Brain microvascular endothelial cell (primary cell): ENCODE results near the gene MSL2.

Source experiments
- DNase-seq: peaks from one replicate; pipeline ENCODE4 v3.0.0-alpha.2; 2020
- H3K27ac ChIP-seq: fragments of 250-450 bp; sonication (Bioruptor Pico); 2 replicates; pipeline ENCODE4 v1.5.1; 2020; ENCODE audit warnings: mild to moderate bottlenecking, moderate library complexity
- H3K27me3 ChIP-seq: fragments of 250-450 bp; sonication (Bioruptor Pico); replicated peaks from 2 replicates; pipeline ENCODE4 v1.5.1; 2020; ENCODE audit warnings: mild to moderate bottlenecking
- H3K36me3 ChIP-seq: fragments of 250-450 bp; sonication (Bioruptor Pico); replicated peaks from 2 replicates; pipeline ENCODE4 v1.5.1; 2020; ENCODE audit warnings: mild to moderate bottlenecking
- H3K4me3 ChIP-seq: 2 replicates; pipeline ENCODE4 v1.5.1; 2011; ENCODE audit warnings: low read depth, mild to moderate bottlenecking, control low read depth, low read length, moderate library complexity
- in situ Hi-C: cut with HindIII; loops from 2 replicates; pipeline ENCODE4 v1.10.0; 2017; ENCODE audit warnings: low sequenced_read_pairs, low pct_ligation_motif_present
- TF ChIP-seq, protein P1 (sequence below): IDR thresholded peaks from 2 replicates; pipeline ENCODE4 v1.5.1; 2011; ENCODE audit warnings: low read depth, mild to moderate bottlenecking, moderate library complexity, low read length, control low read depth, inconsistent platforms; ENCODE audit errors: missing control alignments

MSL2 gene

DNA sequence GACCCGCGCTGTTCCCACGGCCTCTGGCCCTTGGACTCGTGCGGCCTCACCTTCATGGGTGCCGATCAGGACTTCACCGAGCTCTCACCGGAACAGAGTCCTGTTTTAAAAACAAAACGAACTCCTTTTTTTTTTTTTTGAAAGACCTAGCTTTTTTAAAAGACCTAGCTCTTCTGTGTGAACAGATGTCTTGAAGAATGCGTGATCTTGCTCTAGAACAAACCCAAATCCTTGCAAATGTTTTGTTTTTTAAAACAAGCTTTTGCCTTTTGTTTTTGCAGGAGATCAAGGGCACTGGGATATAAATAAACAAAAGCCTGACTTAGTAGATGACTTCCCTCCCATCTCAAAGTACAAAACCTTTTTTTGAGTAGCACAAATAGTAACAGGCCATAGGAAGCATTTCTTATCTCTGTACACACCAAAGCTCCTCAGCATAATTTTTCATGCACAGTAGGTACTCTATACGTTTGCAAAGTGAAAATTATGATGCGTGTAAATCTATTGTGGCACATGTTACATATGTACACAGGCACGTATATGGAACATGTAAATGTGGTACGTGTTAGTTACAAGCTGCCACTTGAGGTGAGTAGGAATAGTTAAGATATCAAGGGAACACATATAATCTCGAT lies 1.1 kb upstream of the MSL2 start:
- H3K27ac ChIP-seq, result peak overlapping the region; percentile 98
- no peak for DNase-seq
- no peaks in the 10 kb centered on the region for H3K36me3 ChIP-seq
- TF ChIP-seq, protein P1, sequence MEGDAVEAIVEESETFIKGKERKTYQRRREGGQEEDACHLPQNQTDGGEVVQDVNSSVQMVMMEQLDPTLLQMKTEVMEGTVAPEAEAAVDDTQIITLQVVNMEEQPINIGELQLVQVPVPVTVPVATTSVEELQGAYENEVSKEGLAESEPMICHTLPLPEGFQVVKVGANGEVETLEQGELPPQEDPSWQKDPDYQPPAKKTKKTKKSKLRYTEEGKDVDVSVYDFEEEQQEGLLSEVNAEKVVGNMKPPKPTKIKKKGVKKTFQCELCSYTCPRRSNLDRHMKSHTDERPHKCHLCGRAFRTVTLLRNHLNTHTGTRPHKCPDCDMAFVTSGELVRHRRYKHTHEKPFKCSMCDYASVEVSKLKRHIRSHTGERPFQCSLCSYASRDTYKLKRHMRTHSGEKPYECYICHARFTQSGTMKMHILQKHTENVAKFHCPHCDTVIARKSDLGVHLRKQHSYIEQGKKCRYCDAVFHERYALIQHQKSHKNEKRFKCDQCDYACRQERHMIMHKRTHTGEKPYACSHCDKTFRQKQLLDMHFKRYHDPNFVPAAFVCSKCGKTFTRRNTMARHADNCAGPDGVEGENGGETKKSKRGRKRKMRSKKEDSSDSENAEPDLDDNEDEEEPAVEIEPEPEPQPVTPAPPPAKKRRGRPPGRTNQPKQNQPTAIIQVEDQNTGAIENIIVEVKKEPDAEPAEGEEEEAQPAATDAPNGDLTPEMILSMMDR, result no peak
- in situ Hi-C loops, result no loop called here
- no peaks in the 10 kb centered on the region for H3K27me3 ChIP-seq
- H3K4me3 ChIP-seq, result peak overlapping the region; percentile 73

DNA sequence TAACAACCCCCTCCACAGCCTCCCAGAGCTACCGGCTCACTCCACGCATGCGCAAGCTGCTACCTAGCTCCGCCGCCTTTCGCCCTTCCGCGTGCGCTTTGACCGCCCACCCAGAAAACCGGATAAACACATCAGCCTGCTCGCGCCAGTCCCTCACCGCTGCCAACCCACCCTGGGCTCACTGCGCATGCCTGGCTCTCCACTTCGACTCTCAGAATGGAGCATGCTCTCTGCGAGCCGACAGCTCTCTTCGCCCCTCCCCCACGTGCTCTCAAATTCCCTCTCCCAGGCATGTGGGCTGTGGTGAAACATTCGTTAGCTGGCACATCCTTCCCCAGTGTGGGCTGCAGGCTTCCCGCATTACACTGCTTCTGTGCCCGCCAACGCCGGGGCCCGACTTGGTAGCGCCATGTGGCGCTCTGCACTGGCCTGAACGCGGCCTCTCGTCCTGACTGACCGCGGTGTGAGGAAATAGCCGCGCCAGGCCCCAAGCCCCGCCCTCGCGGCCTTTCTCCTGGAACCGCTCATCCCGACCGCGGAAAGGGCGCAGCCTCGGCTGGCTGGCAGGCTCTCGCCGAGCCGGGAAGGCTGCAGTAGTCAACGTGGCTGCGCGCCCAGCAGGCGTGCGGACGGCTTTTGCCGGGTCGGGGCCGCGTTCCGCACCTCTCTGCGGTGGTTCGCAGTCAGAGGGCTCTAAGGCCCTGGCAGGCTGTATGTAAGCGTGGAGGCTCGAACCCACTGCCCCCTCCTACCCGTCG lies 445 bp upstream of the MSL2 start:
- DNase-seq, result peak; percentile 99
- Histone ChIP-seq H3K27ac (peak overlapping the region; percentile 98), H3K27me3 (no peaks in the 10 kb centered on the region), H3K36me3 (no peaks in the 10 kb centered on the region), H3K4me3 (peak overlapping the region; percentile 73)
- TF ChIP-seq, protein P1, result no peak
- in situ Hi-C loops, result no loop called here

DNA sequence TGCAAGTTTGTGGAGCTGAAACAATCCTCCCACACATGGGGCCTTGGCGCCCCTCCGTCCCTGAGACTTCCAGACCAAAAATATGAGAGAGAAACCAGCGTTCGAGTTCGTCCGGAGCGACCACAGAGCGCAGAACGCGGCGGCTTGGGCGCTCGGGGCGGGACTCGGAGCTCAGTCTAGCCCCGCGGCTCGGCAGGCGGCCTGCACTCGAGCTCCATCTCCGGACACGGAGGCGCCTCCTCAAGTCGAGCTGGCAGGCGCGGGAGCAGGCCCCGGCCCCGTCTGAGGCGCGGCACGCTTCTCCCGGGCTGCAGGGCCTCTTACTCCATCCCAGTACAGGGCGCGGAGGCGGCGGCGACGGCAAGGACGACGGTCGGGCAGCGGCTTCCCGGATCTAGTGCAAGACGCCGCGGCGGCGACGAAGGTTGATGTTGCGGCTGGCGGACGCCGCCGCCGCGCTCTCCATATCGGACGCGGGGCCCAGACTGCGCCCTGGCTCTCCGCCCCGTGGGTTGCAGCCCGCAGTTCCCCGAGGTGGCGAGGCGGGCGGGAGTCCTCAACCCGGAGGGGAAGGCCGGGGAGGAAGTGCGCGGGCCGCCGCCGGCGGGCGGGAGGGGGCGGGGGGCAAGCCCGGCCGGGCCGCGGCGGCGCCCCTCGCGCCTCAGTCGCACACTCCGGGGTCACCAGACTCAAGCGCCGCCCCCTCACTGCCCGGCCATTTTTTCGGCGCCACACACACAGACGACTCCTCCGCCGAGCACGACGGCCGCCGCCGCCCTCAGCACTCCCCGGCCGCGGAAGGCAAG lies 674 bp downstream of the MSL2 start:
- no peaks in the 10 kb centered on the region for H3K27me3 ChIP-seq
- H3K4me3 ChIP-seq, result peak overlapping the region; percentile 73
- peak overlapping the region; percentile 98 for H3K27ac ChIP-seq
- in situ Hi-C loops, result no loop called here
- no peaks in the 10 kb centered on the region for H3K36me3 ChIP-seq
- DNase-seq, result peak; percentile 40
- TF ChIP-seq, protein P1, result no peak

DNA sequence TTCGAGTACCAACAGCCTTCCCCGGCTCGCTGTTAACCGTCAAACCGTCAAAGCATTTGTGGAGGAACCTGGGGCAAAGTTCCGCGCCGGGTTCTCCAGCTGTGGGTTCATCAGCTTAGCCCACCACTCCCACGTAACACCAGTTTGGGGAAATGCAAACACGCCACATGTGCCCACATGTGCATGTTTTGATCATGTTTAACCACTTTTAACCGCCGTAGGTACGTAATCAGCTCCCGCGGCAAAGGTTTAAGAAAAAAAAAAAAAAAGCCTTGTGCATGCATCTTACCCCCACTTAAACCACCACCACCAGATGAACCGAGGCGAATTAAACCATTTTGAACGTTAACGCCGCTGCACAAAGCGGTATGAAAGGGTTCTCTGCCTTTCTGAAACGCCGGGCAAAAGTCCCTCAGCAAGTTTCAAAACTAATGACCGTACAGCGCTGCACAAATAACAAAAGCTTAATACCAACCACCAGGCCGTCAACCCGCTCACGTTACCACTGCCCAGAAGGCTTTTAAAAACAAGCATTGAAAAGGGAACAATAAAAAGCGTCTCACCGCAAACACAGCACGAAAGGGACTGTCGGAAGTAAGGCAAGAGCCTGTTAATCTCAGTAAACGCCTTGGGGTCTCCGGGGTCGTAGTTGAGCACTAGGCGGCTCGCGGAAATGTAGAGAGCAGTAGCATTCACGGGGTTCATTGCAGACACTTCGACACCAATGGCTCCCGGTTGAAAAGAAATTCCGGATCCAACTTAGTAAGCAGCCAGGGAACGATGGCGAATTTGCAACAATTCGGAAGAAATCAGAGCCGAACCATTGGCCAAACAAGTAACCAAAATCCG lies 1.5 kb downstream of the MSL2 start:
- Histone ChIP-seq H3K4me3 (peak overlapping the region; percentile 73), H3K27ac (peak overlapping the region; percentile 98), H3K27me3 (no peaks in the 10 kb centered on the region), H3K36me3 (no peaks in the 10 kb centered on the region)
- no peak for DNase-seq
- in situ Hi-C loops, result no loop called here
- TF ChIP-seq, protein P1, result no peak

DNA sequence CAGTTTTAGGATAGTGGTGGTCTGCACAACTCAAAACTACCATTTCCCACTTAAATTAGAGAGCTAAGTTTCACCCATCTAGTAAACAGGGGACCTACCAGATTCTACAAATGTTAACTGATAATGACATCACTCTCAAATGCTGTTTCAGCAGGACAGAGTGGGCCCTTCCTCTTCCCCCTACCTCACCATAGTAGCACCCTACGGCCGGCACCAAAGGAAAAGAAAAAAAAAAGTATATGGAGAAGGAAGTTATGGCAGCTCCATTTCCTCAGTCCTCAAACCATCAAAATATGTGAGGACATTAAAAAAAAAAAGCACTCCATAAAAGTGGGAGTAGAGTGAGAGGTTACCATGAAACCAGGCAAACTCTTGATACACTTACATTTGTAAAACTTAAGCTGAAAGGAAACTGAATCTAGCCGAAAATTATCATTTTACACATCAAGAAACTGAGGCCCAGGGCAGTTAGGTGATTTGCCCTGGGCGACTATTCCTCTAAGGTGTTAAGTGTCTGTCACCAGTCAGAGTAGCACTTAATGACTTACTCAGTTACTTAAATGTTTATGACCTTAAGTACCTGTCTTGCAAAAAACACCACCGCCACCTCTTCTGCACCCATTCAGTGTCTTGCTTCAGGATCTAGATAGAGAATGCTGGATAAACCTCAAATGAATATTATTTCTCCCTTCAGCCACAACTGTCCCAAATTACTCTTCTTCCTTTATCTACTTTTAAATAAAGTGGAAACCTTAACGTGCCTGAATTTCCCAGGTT lies 2.7 kb downstream of the MSL2 start:
- no peak for DNase-seq
- in situ Hi-C loops, result no loop called here
- H3K27ac ChIP-seq, result no peak overlapping the region
- peak overlapping the region; percentile 73 for H3K4me3 ChIP-seq
- no peaks in the 10 kb centered on the region for H3K36me3 ChIP-seq
- H3K27me3 ChIP-seq, result no peaks in the 10 kb centered on the region
- TF ChIP-seq, protein P1, result no peak
